GM19238 (cell line): Measurements from ENCODE around the gene CD48.

Source experiments
- DNase-seq: peaks from one replicate; pipeline ENCODE4 v3.0.0; 2011; ENCODE audit warnings: low spot score; ENCODE audit not compliant: insufficient read length

The CD48 gene, protein sequence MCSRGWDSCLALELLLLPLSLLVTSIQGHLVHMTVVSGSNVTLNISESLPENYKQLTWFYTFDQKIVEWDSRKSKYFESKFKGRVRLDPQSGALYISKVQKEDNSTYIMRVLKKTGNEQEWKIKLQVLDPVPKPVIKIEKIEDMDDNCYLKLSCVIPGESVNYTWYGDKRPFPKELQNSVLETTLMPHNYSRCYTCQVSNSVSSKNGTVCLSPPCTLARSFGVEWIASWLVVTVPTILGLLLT

DNA sequence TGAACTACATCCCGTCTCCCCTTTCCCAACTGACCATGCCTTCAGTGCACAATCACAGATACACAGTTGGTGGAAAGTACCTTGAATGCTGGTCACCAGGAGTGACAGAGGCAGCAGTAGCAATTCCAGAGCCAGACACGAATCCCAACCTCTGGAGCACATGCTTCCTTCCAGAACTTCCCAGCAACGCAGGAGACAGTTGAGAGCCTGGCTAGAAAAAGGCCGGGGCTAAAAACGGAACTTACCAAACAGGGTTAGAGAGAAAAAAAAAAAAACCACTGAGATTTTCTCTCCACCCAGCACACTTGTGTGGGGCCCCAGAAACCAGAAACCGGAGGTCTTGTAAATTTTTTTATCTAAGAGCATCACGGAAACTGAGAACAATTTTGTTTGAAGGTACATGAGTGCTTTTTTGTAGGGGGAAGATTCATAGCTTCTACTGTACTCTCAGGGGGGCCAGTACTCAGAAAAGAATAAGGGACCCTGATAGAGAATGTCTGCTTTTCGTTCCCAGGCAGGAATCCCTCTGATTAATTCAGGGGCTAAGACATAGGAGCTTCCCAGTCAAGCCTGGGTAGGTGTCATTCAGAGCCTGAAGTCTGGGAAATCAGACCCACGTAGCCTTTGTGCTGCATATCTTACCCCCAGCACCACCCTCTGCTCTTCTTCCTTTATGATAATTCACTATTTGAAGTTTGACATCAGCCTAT, at the start of gene CD48:
CD48 (minus strand) TSS at position 221 of the 710 bp plus-strand sequence; CDS start at position 162, 59 bp downstream.
- DNase-seq: no peak

DNA sequence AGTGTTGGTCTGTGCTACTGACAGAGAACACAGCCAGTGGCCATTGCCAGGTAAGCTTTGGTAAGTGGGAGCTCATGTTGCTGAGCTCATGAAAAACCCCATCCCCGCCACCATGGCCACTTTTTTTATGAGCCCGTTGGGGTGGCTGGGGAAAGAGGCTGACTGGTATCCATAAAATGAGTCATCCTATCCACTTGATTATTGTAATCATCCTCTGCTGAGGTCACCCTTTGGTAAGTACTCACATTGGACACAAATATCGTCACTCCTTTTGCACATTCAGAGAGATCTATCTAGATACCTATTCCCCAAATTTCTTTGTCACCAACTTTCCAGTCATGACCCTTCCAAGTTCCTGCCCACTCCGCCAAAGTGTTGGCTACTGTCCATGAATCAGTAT, 49.4 kb upstream of the CD48 start:
- no peak for DNase-seq

DNA sequence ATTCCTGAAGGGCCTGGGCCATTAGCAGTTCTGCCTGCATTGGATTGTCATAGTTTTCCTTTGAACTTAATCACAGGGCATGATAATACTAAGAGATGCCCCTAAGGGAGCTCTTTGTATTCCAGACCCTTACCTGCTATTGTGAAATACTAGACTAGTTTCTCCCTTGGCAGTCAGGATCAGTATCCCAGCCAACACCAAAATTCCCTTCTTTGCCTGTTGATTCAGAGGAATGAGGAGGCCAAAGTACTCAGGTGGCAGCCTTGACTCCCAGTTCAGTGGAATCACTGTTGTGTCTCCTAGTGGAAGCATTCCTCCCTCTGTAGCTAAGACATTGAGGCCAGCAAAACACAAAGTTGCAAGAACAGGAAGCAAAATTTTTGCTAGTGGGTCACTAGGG, 48.1 kb upstream of the CD48 start:
- DNase-seq: no peak

DNA sequence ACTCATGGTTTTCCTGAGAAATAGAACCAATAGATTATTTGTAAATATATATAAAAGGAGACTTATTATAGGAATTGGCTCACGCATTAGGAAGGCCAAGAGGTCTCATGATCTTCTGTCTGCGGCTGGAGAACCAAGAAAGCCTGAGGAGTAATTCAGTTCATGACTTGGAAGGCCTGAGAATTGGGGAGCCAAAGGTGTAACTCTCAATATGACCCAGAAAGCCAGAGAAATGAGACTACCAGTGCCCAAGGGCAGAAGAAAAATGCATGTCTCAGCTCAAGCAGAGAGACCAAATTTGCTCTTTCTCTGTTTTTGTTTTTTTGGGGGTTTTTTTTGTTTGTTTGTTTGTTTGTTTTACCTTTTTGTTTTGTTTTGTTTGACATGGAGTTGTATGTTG, 46.9 kb upstream of the CD48 start:
- no peak for DNase-seq

DNA sequence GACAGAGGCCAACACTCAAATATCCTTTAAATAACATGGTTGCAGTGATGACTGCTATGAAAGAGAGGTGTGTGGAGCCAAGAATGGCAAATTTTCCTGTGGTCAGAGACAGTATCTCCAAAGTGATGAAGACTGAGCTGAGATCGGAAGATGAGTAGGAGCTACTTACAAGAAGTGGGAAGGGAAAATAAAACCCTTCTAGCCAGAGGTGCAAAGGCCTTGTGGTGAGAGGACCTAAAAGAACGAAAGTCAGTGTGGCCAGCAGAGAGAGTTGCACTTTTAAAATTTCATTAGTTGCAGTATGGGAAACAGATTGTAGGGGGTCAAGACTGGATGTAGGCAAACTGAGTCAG, 45.2 kb upstream of the CD48 start:
- no peak for DNase-seq

DNA sequence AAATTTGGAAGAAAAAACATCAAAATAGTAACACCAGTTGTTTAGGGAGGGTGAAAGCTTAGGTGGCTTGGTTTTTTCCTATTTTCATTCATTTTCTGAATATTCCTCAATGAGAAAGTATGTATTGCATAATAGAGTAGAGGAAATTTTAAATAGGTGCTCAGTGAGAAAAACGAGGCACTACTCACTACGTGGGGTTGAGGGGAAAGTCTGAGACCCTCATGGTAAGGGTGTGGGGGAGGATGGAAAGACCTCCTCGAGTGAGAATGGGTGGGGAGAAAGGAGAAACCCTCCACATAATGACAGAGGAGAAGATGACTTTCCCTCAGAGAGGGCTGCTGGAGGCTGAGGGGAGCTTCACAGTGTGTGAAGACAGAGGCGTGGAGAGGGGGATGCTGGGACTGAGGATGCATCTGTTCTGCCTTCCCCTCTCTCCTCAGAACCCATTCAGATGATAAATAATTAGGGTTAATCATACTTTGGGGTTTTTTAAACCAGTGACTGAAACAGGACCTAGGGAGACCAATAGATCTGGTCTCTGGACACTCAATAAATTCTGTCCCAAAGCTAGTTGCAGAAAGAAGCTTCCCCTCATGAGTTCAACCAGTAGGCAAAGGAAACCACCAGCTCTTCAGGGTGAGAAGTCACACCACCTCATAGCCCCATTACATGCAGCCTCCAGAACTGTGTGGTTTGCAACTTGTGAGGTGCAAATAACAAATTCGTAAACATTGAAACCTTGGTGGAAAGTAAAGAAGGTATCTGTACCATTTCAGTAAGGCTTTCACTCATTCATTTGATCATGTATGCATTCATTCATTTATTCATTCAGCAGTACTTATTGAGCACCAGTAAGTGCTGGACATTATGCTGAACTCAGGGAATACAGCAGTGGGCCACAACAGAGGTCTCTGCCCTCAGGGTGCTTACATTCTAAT, 44.6 kb upstream of the CD48 start:
- DNase-seq: no peak

DNA sequence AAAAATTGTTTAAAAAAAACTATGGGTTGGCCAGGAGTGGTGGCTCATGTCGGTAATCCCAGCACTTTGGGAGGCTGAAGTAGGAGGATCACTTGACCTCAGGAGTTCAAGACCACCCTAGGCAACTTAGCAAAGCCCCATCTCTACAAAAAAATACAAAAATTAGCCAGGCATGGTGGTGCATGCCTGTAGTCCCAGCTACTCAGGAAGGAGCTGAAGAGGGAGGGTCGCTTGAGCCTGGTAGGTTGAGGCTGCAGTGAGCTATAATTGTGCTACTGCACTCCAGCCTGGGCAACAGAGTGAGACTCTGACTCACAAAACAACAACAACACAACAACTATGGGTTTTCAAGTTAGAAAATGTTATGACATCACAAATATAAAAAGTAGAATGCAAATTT, 43.8 kb upstream of the CD48 start:
- no peak for DNase-seq

DNA sequence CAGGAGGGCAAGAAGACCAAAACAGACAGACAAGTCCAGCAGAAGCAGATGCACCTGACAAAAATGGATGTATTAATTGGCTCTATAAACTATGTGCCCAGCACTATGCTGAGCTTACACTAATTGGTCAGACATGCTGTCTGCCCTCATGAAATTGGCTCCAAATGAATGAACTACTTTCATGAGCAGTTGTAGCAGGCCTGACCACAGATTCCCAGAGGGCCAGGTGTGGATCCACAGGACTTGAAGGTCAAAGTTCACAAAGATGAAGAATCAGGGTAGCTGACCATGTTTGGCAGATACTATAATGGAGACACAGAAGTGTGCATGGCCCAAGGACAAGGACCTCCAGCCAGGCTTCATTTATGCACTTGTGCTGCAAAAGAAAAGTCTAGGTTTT, 42.0 kb upstream of the CD48 start:
- no peak for DNase-seq

DNA sequence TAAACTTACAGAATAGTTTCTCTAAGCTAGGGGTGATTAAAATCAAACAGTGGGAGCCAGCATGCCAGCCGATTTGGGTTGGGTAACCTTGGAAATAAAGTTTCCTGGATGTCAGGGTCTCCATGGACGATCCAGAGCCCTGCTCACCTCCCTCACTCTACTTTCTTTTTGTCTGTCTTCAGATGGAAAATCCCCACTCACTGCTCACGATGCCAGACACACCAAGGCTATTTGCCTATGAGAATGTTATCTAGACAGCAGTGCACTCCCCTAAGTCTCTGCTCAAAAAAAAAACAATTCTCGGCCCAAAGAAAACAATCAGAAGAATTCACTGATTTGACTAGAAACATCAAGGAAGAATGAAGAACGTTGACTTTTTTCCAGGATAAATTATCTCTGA, 41.3 kb upstream of the CD48 start:
- DNase-seq: no peak

DNA sequence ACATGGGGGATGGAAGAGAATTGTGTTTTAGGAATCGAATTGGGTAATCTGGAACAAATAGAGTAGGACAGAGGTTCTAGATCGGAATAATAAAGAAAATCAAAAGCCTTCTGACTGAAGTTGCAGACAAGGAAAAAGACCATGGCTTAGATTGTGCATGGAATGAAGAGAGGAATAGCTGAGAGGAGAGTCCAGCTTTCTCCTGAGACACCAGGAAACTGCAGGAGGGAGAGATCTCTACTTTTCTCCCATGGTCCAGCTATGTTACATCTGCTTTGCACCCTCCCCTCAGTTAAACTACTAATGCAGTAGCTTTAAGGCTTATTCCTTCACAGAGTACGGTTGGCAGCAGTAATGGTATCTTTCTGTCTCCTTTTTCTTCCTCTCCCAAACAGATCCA, 40.8 kb upstream of the CD48 start:
- no peak for DNase-seq

DNA sequence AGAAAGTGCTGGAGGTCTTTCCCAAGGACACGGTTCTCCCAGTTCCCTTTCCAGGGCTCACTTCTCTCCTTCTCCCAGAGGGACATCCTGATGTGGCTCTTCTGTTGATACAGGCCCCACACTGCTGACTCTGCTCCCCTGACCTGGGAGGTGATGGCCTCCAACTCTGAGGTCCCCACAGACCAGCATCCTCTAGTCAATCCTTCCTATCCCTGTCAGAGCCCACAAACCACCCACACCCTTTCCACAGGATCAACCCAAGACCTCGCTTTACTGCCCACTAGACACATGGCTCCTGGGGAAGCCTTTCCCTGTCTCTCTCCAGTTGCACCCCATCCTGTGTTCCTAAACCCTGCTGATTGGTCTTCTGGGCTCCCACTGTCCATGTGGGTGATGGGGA, 39.0 kb upstream of the CD48 start:
- DNase-seq: no peak

DNA sequence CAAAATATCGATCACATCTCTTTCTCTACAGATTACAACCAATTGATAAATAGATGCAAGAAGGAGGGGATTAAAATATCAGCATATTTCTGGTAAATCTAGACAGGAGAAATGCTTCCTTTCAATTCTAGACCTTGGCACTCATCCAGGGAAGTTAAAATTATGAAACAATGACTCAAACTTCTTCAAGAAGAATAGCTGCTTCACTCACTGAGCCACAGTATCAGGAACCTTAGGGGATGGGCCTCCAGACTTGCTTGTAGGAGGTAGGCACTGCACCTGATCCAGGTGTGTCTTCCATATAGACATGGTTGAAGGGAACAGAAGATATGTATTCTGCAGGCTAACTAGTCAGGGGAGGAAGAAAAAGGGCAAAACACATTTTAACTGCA, 37.3 kb upstream of the CD48 start:
- no peak for DNase-seq

DNA sequence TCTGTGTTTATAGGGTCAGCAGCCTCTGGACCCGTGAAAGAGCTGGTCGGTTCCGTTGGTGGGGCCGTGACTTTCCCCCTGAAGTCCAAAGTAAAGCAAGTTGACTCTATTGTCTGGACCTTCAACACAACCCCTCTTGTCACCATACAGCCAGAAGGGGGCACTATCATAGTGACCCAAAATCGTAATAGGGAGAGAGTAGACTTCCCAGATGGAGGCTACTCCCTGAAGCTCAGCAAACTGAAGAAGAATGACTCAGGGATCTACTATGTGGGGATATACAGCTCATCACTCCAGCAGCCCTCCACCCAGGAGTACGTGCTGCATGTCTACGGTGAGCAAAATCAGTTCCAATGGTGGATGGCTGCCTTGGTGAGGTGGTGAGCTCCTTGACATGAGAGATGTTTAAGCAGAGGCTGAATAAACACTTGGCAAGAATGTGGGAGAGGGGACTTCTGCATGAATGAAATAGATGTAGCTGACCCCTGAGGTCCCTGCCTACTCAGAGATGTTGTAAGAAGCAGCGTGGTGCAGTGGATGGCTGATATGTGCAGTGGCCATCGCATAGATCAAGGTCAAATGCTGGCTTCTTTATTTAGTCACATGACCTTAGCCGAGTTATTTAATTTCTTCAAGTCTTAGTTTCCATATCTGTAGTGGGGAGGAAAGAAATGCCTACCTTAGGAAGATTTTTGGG, 36.7 kb upstream of the CD48 start:
- no peak for DNase-seq

DNA sequence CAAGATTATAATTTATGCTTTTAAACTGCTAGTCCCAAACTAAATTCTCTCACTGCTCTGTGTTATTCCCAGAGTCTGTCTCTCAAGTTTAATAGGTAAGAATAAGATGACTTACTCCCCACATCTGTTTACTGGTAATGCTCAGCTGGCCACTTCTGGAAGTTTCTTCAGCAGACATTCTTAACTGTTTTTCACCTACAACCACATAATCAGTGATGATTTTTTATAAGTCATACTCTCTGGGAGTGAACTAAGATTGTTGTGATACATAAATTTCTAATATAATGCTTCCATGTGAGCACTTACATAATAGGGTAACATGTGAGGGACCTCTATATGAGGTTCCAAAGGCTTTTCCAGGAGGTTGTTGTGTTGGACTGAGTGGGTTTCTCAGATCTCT, 36.1 kb upstream of the CD48 start:
- DNase-seq: no peak

DNA sequence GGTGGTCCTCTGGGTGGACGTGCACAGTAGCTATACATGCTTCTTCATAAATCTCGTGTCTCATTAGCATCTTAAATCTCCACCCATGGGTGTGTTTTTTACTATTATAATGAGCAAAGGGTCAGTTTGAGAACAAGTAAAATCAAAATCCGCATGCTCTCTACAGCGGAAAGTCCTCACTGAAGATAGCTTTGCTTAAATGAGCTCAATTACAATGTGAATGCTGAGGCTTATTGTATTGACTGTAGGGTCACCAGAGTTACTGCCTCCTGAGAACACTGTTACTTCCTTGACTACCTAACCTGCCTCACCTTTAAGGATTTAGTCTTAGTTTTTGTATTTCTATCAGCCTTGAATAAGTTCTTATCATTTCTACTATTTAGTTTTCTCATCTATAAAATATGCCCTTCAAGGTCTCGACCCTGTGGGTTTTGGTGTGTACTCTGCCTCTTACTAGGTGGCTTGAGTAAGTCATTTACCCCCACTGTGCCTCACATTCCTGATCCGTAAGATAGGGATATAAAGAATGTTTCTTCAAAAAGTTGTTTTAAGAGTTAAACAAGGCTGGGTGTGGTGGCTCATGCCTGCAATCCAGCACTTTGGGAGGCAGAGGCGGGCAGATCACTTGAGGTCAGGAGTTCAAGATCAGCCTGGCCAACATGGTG, 35.3 kb upstream of the CD48 start:
- DNase-seq: no peak

DNA sequence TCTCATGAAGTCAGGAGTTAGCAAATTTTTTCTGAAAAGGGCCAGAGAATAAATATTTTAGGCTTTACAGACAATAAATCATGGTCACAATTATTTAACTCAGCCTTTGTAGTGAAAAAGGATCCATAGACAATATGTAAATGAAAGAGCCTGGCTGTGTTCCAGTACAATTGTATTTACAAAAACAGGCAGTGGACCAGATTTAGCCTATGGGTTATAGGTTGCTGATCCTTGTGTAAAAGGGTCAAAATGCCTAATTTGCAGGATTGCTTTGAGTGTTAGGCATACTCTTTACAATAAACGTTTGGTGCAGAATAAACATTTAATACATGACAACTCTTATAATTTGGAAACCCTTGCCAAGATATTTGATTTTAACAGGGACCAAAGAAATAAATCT, 33.9 kb upstream of the CD48 start:
- DNase-seq: no peak

DNA sequence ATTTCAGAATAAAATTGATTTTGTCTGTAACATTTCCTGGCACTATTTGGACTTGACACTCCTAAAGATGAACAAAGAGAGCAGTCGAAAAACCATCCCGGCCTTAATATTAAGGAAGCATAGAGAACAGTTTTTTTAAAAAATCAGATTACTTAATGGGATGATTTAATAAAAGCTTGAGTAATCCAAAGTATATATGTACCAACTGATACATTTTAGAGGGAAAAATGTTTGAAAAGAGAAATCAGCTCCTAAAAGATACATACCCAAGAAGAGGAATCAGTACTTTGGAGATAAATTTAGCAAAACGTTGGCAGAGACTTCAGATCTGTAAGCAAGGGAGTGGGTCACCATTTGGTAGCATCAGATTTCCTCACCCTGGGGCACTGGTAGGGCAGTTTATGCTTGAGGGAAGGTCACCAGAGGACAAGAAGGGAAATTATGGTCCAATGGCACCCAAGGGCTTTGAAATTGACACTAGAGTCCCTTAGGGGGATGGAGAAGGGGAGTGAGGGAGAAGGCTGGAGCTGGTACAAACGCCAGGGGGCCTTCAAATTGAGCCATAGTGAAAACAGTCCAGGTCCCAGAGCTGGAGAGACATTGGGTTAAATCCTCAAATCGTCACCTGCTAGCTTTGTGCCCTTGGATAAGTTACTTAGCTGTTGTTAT, 33.4 kb upstream of the CD48 start:
- DNase-seq: no peak

DNA sequence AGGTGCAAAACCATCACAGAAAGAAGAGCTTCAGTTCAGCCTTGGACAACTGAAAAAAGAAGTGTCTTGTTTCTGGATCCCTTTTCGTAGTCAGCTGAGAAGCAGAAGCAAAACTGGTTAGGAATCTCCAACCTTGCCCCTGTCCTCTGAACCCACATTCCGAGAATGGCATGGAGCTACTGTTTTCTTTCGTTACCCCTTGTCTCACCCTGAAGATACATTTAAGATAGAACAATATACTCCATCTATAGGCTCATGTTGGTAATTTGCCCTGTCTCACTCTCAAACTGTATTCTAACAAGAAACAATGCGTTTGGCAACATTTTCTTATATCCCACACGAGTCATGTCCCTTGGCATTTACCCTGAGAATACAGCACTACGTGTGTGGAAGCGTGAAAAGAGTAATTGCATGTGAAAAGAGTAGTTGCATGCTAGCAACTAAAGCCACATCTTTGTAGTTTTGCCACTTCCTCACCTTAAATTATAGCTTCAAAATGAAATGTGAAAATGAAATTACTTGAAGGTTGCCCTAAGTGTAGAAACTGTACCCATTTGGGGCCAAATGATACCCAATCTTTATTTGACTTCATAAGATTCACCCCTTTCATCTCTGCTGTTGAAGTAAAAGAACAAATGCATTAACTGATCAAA, 32.7 kb upstream of the CD48 start:
- DNase-seq: no peak

DNA sequence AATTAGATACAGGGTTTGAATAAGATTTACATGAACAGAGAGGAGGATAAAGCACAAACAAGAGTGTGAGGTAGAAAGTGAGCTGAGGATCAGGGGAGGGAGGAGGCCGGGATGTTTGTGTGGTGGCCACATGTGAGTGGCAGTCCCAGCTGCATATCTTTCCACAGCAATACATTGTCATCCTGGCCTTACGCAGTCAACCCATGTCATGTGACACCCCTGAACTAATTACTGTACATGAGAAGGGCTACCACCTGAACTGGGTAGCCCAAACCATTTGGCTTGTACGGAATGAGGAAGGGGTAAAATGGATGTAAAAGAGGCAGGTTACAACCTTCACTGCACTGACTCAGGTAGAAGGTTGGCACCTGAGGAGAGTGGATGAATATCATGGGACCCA, 31.6 kb upstream of the CD48 start:
- DNase-seq: no peak

DNA sequence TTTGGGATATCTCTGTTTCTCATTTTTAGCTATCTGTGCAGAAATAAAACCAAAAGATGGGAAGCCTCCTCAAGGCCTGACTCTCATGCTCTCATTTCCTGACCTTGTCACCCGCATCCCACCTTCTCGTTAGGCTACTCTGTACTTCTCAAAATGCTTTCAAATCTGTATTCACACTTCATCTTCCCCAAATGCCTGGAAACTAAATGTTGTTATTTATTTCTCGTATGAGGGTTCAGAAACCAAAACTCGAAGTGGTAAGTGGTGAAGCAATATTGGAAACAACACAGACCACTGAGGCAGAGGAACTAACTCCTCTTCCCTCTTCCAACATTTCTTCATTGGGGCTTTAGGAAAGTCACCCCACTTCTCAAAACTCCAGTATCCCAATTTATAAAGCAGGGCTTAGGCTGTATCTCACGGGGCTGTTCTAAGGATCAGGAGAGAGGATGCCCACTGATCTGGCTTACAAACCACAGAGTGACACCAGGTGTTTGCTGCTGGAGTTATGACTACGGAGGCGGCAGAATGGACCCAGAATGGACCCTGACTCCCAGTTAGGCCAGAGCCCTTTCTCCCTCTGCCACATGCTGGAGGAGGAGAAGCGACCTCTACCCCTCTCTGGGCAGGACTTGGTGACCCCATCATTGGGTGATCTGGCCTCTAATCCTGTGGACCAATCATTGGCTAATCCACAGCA, 31.0 kb upstream of the CD48 start:
- no peak for DNase-seq
